Osteoblast (primary cell): ENCODE data around the gene TYMS. TPM values are rescaled to one million over a fixed set of nuclear protein-coding genes. Genes with fewer than 3 reads are reported as not detected.

ENCODE experiments used
- DNase-seq: peaks from one replicate; pipeline ENCODE4 v3.0.0; 2011; ENCODE audit warnings: low spot score, mixed read lengths; ENCODE audit not compliant: insufficient read length; ENCODE audit errors: missing footprints
- H2AFZ ChIP-seq: 2 replicates; pipeline ENCODE4 v1.6.0; 2011; ENCODE audit warnings: mild to moderate bottlenecking, low read length
- H3K27ac ChIP-seq: 2 replicates; pipeline ENCODE4 v1.5.1; 2011; ENCODE audit warnings: mild to moderate bottlenecking, low read depth, low read length, moderate library complexity
- H3K27me3 ChIP-seq: 2 replicates; pipeline ENCODE4 v1.6.0; 2012; ENCODE audit warnings: mild to moderate bottlenecking, control low read depth, inconsistent platforms, low read length, moderate library complexity; ENCODE audit not compliant: insufficient read depth
- H3K36me3 ChIP-seq: 2 replicates; pipeline ENCODE4 v1.5.1; 2011; ENCODE audit warnings: mild to moderate bottlenecking, low read length, control low read depth, moderate library complexity; ENCODE audit not compliant: insufficient read depth
- H3K4me1 ChIP-seq: 2 replicates; pipeline ENCODE4 v1.5.1; 2011; ENCODE audit warnings: mild to moderate bottlenecking, low read length, control low read depth, moderate library complexity; ENCODE audit not compliant: insufficient read depth
- H3K4me2 ChIP-seq: 2 replicates; pipeline ENCODE4 v1.6.0; 2011; ENCODE audit warnings: mild to moderate bottlenecking, low read length; ENCODE audit not compliant: insufficient read depth
- H3K4me3 ChIP-seq: fragments of 200-600 bp; sonication (generic); 3 replicates; pipeline ENCODE4 v1.5.1; 2012; ENCODE audit warnings: mild to moderate bottlenecking, low read length, inconsistent platforms; ENCODE audit not compliant: insufficient read depth
- H3K79me2 ChIP-seq: 2 replicates; pipeline ENCODE4 v1.6.0; 2012; ENCODE audit warnings: mild to moderate bottlenecking, low read length, control low read depth, inconsistent platforms; ENCODE audit not compliant: insufficient read depth
- H3K9me3 ChIP-seq: 2 replicates; pipeline ENCODE4 v1.5.1; 2011; ENCODE audit warnings: low read depth, low read length, control low read depth
- H4K20me1 ChIP-seq: 2 replicates; pipeline ENCODE4 v1.6.0; 2012; ENCODE audit warnings: mild to moderate bottlenecking, low read length, control low read depth; ENCODE audit not compliant: insufficient read depth
- CTCF ChIP-seq: IDR thresholded peaks from 2 replicates; pipeline ENCODE4 v1.5.1; 2011; ENCODE audit warnings: mild to moderate bottlenecking, low read depth, low read length, moderate library complexity; ENCODE audit errors: extremely low read depth
- total RNA-seq: library from RNA; depleted of rRNA; stranded (reverse); fragments of >200 nt; gene quantifications from 2 replicates; pipeline ENCODE4 v1.2.3, GENCODE V29; 2012

TYMS gene
- total RNA-seq, 1 donor = 4.7 TPM

- Histone ChIP-seq H3K79me2 (no peaks in the 10 kb centered on the region), H4K20me1 (no peaks in the 10 kb centered on the region), H3K4me3 (no peak overlapping the region), H3K27ac (no peak overlapping the region), H3K4me1 (peaks cover 5% of the 10 kb centered on the region), H2AFZ (no peak overlapping the region), H3K9me3 (no peaks in the 10 kb centered on the region), H3K36me3 (no peaks in the 10 kb centered on the region), H3K4me2 (no peak overlapping the region), H3K27me3 (peaks cover 2% of the 10 kb centered on the region)
- TF ChIP-seq CTCF = no peak
- DNase-seq = no peak
Observed at GRCh38 chr18:647304-647703, 10.1 kb upstream of the TYMS start.

GRCh38 chr18:649341-649740 is 8.1 kb upstream of the TYMS start:
- H3K4me3 ChIP-seq = no peak overlapping the region
- H4K20me1 ChIP-seq = no peaks in the 10 kb centered on the region
- no peak overlapping the region for H2AFZ ChIP-seq
- no peak overlapping the region for H3K27ac ChIP-seq
- no peaks in the 10 kb centered on the region for H3K27me3 ChIP-seq
- no peak for DNase-seq
- no peaks in the 10 kb centered on the region for H3K36me3 ChIP-seq
- no peak for TF ChIP-seq CTCF
- peaks cover 6% of the 10 kb centered on the region for H3K4me1 ChIP-seq
- H3K4me2 ChIP-seq = no peak overlapping the region
- H3K79me2 ChIP-seq = no peaks in the 10 kb centered on the region
- no peaks in the 10 kb centered on the region for H3K9me3 ChIP-seq

GRCh38 chr18:650428-650858 is 7.0 kb upstream of the TYMS start:
- DNase-seq = no peak
- H3K4me2 ChIP-seq = no peak overlapping the region
- H3K9me3 ChIP-seq = no peaks in the 10 kb centered on the region
- peaks cover 6% of the 10 kb centered on the region for H3K4me1 ChIP-seq
- H2AFZ ChIP-seq = no peak overlapping the region
- H3K79me2 ChIP-seq = no peaks in the 10 kb centered on the region
- no peaks in the 10 kb centered on the region for H4K20me1 ChIP-seq
- no peak for TF ChIP-seq CTCF
- H3K36me3 ChIP-seq = no peaks in the 10 kb centered on the region
- no peak overlapping the region for H3K27ac ChIP-seq
- no peak overlapping the region for H3K4me3 ChIP-seq
- H3K27me3 ChIP-seq = no peaks in the 10 kb centered on the region

- DNase-seq = no peak
- H3K36me3 ChIP-seq = no peaks in the 10 kb centered on the region
Observed at GRCh38 chr18:652131-652530, 5.3 kb upstream of the TYMS start.

More at GRCh38 chr18:652131-652530, 5.3 kb upstream of the TYMS start:
- Histone ChIP-seq H4K20me1 (no peaks in the 10 kb centered on the region), H3K9me3 (no peaks in the 10 kb centered on the region), H3K4me1 (peaks cover 6% of the 10 kb centered on the region), H3K27ac (no peak overlapping the region), H3K79me2 (no peaks in the 10 kb centered on the region), H2AFZ (no peak overlapping the region), H3K4me2 (peak overlapping the region; percentile 20), H3K27me3 (no peaks in the 10 kb centered on the region), H3K4me3 (no peak overlapping the region)
- TF ChIP-seq CTCF = no peak
